Measurements from ENCODE around the gene FHAD1. TPM values are rescaled to one million over a fixed set of nuclear protein-coding genes. Genes with fewer than 3 reads are reported as not detected.

The FHAD1 gene
- total and polyA plus RNA-seq, 9 of the 15 experiments (the other 6 are each of a cell fraction or from before 2014, with no cell fraction given), result 0.32 to 2.1 (median 1.5) TPM; not detected in 1

DNA sequence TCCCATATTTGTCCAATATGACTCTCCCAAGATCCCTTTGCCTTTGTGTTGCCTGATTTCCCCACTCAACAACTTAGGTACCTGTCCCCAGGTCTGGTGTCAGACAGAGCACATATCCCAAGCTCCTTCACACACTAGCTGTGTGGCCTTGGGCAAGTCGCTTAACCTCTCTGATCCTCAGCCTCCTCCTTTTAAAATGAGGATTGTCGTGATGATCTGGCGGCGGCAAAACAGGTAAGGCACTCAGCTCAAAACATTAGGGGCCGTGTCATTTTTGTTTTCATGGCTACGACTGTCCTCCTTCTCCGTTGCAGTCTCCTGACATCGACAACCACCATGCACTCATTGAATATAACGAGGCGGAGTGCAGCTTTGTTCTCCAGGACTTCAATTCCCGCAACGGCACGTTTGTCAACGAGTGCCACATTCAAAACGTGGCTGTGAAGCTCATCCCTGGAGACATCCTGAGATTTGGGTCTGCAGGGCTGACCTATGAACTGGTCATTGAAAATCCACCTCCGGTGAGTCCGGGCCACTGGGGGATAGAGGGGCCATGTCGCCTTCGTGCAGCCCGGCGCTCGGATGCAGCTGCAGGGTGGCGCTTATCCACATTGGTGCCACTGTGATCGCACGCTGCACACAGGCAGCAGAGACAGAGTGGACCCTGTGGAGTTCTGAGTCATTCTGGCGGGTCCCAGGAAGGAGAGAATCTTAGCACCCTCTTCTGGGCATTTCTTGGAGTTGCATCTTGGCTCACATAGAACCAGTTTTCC lies 25.2 kb downstream of the FHAD1 start (continued):
- TF ChIP-seq CTBP1 (IDR thresholded peaks at IDR 0.05; ENCODE audit: borderline replicate concordance) (peak; percentile 40; the same call in 1 of the 2 replicates), RFX1 (IDR thresholded peaks at IDR 0.05) (no peak), TEAD4 (IDR thresholded peaks at IDR 0.05; ENCODE audit: low read length) (0 out of 2 replicates have a peak, but pooled peaks have one; percentile 23), TEAD4 (CRISPR knock-in tag; IDR thresholded peaks at IDR 0.05; ENCODE audit: borderline replicate concordance) (no peak), KAT7 (CRISPR knock-in tag; IDR thresholded peaks at IDR 0.05; ENCODE audit: borderline replicate concordance) (no peak), ZNF780A (CRISPR knock-in tag; IDR thresholded peaks at IDR 0.05) (no peak), PHTF2 (CRISPR knock-in tag; IDR thresholded peaks at IDR 0.05) (no peak), MAFG (tag; conservative IDR thresholded peaks at IDR 0.05) (0 out of 2 replicates have a peak, but pooled peaks have one; percentile 29), BRF1 (IDR thresholded peaks at IDR 0.05; ENCODE audit: borderline replicate concordance, extremely low read depth, insufficient read length) (no peak), MYNN (IDR thresholded peaks at IDR 0.05) (0 out of 2 replicates have a peak, but pooled peaks have one; percentile 53), MYNN (CRISPR knock-in tag; IDR thresholded peaks at IDR 0.05) (no peak), CREB1 (IDR thresholded peaks at IDR 0.05) (no peak), CREB1 (CRISPR knock-in tag; IDR thresholded peaks at IDR 0.05) (no peak), SAP30 (IDR thresholded peaks at IDR 0.05; ENCODE audit: borderline replicate concordance, insufficient read depth, low read depth, low read length, poor library complexity, severe bottlenecking) (no peak), ZNF41 (CRISPR knock-in tag; conservative IDR thresholded peaks at IDR 0.05) (no peak), BMI1 (IDR thresholded peaks at IDR 0.05; ENCODE audit: low read length) (no peak), ESRRA (IDR thresholded peaks at IDR 0.05; ENCODE audit: borderline replicate concordance, low read depth) (0 out of 2 replicates have a peak, but pooled peaks have one; percentile 24), ZNF174 (CRISPR knock-in tag; IDR thresholded peaks at IDR 0.05) (no peak), BDP1 (IDR thresholded peaks at IDR 0.05; ENCODE audit: insufficient read depth, insufficient read length) (no peak)
- TF ChIP-seq, protein P1, sequence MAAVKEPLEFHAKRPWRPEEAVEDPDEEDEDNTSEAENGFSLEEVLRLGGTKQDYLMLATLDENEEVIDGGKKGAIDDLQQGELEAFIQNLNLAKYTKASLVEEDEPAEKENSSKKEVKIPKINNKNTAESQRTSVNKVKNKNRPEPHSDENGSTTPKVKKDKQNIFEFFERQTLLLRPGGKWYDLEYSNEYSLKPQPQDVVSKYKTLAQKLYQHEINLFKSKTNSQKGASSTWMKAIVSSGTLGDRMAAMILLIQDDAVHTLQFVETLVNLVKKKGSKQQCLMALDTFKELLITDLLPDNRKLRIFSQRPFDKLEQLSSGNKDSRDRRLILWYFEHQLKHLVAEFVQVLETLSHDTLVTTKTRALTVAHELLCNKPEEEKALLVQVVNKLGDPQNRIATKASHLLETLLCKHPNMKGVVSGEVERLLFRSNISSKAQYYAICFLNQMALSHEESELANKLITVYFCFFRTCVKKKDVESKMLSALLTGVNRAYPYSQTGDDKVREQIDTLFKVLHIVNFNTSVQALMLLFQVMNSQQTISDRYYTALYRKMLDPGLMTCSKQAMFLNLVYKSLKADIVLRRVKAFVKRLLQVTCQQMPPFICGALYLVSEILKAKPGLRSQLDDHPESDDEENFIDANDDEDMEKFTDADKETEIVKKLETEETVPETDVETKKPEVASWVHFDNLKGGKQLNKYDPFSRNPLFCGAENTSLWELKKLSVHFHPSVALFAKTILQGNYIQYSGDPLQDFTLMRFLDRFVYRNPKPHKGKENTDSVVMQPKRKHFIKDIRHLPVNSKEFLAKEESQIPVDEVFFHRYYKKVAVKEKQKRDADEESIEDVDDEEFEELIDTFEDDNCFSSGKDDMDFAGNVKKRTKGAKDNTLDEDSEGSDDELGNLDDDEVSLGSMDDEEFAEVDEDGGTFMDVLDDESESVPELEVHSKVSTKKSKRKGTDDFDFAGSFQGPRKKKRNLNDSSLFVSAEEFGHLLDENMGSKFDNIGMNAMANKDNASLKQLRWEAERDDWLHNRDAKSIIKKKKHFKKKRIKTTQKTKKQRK (IDR thresholded peaks at IDR 0.05; ENCODE audit: borderline replicate concordance, low read depth, low read length), result no peak
- TF ChIP-seq, protein P2, sequence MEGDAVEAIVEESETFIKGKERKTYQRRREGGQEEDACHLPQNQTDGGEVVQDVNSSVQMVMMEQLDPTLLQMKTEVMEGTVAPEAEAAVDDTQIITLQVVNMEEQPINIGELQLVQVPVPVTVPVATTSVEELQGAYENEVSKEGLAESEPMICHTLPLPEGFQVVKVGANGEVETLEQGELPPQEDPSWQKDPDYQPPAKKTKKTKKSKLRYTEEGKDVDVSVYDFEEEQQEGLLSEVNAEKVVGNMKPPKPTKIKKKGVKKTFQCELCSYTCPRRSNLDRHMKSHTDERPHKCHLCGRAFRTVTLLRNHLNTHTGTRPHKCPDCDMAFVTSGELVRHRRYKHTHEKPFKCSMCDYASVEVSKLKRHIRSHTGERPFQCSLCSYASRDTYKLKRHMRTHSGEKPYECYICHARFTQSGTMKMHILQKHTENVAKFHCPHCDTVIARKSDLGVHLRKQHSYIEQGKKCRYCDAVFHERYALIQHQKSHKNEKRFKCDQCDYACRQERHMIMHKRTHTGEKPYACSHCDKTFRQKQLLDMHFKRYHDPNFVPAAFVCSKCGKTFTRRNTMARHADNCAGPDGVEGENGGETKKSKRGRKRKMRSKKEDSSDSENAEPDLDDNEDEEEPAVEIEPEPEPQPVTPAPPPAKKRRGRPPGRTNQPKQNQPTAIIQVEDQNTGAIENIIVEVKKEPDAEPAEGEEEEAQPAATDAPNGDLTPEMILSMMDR (IDR thresholded peaks at IDR 0.05 in 2 of 3, conservative IDR thresholded peaks at IDR 0.05 in 1 of 3; ENCODE audit: insufficient read depth in 2 of 3, low read depth in 1 of 3, low read length in 3 of 3), result peak; percentile 88 to 96 (median 92)
- TF ChIP-seq, protein P3, sequence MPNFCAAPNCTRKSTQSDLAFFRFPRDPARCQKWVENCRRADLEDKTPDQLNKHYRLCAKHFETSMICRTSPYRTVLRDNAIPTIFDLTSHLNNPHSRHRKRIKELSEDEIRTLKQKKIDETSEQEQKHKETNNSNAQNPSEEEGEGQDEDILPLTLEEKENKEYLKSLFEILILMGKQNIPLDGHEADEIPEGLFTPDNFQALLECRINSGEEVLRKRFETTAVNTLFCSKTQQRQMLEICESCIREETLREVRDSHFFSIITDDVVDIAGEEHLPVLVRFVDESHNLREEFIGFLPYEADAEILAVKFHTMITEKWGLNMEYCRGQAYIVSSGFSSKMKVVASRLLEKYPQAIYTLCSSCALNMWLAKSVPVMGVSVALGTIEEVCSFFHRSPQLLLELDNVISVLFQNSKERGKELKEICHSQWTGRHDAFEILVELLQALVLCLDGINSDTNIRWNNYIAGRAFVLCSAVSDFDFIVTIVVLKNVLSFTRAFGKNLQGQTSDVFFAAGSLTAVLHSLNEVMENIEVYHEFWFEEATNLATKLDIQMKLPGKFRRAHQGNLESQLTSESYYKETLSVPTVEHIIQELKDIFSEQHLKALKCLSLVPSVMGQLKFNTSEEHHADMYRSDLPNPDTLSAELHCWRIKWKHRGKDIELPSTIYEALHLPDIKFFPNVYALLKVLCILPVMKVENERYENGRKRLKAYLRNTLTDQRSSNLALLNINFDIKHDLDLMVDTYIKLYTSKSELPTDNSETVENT (CRISPR knock-in tag; IDR thresholded peaks at IDR 0.05), result no peak

Data from K562 (cell line).